Thyroid gland (tissue), 4 donors: Measurements from ENCODE around the gene FBRSL1.

Experiments used
- CTCF ChIP-seq, 6 experiments: fragments of 200-600 bp in 3 of 6; fragments of 450-650 bp in 3 of 6; sonication (generic) in 3 of 6; IDR thresholded peaks; one replicate each; pipeline ENCODE4 v1.5.1; 2016 to 2019; ENCODE audit warnings: antibody characterized with exemption in 6 of 6, mild to moderate bottlenecking in 2 of 6, inconsistent platforms in 1 of 6, moderate library complexity in 1 of 6
- POLR2A ChIP-seq, 2 donors: fragments of 450-650 bp; IDR thresholded peaks; one replicate each; pipeline ENCODE4 v1.6.1; 2017; ENCODE audit warnings: antibody characterized with exemption in 2 of 2, mild to moderate bottlenecking in 2 of 2, moderate library complexity in 1 of 2

- TF ChIP-seq CTCF (IDR thresholded peaks at IDR 0.05) (no peak), POLR2A (IDR thresholded peaks at IDR 0.05) (no peak)
Measured at GRCh38 chr12:132469423-132469822, 20.5 kb upstream of the FBRSL1 start.
